ENCODE data around the gene ABCA13.

DNA sequence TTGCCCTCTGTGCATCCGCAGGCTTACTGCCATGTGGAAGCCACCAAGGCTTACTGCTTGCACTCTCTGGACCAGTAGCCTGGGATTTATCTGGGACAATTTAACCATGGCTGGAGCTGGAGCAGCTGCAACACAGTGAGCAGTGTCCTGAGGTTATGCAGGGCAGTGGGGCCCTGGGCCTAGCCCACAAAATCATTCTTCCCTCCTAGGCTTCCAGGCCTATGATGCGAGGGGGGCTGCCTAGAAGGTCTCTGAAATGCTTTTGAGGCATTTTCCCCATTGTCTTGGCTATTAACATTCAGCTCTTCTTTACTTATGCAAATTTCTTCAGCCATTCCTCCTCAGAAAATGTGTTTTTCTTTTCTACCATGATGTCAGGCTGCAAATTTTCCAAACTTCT, 439.4 kb downstream of the ABCA13 start:
- TF ChIP-seq POLR2A (IDR thresholded peaks at IDR 0.05; ENCODE audit: low read depth) (no peak), POLR2AphosphoS5 (IDR thresholded peaks at IDR 0.05) (no peak)
- TF ChIP-seq, protein P1, sequence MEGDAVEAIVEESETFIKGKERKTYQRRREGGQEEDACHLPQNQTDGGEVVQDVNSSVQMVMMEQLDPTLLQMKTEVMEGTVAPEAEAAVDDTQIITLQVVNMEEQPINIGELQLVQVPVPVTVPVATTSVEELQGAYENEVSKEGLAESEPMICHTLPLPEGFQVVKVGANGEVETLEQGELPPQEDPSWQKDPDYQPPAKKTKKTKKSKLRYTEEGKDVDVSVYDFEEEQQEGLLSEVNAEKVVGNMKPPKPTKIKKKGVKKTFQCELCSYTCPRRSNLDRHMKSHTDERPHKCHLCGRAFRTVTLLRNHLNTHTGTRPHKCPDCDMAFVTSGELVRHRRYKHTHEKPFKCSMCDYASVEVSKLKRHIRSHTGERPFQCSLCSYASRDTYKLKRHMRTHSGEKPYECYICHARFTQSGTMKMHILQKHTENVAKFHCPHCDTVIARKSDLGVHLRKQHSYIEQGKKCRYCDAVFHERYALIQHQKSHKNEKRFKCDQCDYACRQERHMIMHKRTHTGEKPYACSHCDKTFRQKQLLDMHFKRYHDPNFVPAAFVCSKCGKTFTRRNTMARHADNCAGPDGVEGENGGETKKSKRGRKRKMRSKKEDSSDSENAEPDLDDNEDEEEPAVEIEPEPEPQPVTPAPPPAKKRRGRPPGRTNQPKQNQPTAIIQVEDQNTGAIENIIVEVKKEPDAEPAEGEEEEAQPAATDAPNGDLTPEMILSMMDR (IDR thresholded peaks at IDR 0.05), result no peak

All from esophagus muscularis mucosa (tissue), 3 donors.